Stimulated activated CD8-positive, alpha-beta memory T cell treated with anti-CD3 and anti-CD28 coated beads, Interleukin-15, amount 100 ng/mL, for 48 hours (primary cell): ENCODE measurements around the gene FOXP1.

Source experiments
- DNase-seq, 2 donors: peaks; one replicate each; pipeline ENCODE4 v3.0.0-alpha.2; 2020; ENCODE audit warnings: low read depth in 2 of 2

FOXP1 gene

DNA sequence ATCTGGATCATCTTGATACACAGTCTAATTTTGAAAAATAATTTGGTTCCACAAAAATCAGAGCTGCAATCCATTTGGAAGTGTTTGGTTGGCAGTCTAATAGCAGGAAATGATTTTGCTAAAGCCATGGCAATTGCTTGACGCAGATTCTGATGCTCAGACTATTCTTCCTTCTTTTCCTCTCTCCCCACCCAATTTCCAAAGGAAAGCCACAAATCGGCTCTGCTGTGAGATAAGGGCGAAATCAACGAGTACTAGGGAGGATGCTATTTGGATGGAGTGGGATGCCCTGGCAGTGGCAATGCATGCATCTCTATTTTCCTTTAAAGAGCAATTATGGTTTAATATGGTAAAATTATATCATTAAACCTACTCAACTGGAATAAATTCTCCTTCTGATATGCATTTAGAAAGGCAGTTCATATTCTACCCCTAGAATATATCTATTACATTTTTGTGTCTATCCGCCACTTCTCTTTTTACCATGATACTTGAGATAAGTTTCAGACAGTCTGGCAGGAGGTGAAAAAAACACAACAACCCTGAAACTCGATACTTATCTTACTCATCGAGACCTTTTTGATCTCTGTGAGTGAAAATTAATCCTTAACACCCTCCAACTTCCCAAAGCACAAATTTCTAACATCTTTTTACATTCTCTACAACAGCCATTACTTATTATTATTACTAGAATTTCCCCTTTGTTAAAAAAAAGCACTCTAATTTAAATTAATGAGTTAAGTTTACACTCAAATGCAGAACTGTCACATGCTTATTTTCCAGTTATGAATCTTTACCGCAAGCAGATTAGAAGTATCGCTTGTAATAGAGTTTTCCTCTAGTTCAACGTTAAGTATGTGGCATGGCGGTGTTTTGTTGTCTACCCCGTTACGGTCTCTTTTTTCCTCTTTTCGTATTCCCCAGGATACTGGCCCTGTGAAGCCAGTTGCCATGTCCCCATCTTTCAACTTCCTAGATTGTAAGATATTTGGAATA lies 433.3 kb downstream of the FOXP1 start:
- DNase-seq = no peak

DNA sequence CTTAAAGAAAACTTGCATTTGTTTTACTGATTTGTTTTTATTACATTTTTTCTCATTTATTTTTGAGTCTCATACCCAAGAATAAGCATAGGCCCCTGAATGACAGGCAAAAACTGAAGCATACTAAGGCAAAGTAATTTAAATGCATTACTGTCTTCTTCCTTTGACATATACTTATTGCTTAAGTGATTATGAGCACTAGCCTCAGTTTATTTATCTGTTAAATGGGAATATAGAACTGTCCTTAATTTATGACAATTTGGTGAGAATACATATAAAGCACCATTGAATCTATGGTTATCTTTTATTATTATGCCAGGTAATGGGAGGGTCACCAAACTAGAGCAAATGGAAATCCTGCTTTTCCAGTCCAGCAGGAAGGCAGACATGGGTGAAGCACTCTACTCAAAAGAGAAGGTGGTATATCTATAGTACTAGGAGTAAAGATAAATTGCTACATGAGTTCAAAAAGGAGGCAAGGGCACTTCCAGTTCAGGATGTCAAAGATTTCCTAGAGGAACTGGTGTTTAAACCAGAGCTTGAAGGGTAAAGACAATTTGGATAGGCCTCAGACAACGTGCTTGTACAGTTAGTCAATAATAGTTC lies 435.0 kb downstream of the FOXP1 start:
- no peak for DNase-seq

DNA sequence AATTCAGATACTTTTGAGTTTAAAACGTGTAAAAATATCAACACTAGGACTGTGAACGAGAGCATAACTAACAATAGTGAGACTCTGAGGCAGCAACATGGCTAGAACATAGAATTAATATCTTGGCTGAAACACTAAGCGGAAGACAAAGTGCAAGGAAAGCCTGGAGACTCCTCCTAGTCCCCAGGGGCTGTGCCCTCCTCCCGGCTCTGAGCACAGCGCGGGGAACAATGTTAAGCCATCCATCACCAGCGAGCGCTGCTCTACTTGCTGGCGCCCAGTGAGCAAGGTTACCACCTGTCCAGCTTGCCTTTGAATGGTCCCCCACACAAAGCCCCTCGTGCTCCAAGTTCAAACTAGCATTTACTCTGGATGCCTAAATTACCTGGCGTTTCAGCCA lies 436.9 kb downstream of the FOXP1 start:
- no peak for DNase-seq

DNA sequence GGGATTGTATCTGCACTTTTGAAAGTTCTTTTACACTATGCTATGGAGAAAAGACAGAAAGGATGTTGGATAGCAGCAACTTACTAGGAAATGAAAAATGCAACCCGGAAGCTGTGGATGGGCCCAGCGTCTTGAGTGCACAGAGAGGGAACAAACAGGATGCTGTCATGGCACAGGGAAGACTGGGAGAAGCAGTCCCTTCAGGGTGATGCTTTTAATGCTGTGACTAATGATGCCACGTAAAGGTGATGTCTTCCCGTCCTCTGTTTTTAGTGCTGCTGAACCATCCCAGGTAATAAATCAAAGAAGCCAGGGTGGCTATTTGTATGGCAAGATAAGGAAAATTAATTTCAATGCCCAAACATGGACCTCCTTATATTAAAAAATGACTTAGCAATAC lies 437.6 kb downstream of the FOXP1 start:
- no peak for DNase-seq

DNA sequence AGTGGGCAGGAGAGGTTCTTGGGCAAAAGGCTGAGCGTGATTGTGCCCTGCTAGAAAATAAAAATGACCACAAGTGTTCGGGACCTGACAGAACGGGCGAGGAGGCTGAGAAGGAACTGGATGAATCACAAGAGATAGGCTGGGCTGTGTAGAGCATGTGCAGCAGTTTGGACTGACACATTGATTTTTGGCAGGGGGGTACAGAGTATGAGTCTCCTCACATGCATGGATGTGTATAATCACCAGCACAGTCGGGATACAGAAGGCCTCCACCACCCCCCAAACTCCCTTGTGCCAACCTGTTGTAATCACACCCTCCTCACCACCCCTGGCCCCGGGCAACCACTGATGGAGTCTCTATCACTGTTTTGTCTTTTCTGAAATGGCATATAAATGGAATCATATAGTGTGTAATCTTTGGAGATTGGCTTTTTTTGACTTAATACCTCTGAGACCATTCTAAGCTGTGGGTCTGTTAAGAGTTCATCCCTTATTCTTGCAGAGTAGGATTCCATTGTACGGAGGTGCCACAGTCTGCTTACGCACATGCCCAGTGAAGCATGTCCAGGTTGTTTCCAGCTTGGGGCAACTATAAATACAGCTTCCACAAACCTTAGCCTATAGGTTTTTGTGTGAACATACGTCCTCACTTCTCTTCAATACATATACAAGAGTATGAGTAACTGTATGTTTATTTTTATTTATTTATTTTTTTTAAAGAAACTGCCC lies 438.8 kb downstream of the FOXP1 start:
- DNase-seq = no peak

DNA sequence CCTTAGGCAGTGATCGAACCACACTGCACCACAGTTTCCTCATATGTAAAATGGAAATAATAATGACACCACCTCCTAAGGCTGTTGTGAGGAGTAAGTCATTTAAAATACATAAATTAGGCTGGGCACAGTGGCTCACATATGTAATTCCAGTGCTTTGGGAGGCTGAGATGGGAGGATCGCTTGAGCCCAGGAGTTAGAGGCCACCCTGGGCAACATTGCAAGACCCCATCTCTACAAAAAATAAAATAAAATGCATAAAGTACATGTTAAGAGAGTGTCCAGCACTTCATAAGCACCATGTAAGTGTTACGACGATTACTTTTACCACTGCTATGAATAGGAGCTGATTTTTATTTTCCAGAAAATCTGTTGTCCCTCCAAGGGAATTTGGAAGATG lies 440.0 kb downstream of the FOXP1 start:
- DNase-seq = no peak

DNA sequence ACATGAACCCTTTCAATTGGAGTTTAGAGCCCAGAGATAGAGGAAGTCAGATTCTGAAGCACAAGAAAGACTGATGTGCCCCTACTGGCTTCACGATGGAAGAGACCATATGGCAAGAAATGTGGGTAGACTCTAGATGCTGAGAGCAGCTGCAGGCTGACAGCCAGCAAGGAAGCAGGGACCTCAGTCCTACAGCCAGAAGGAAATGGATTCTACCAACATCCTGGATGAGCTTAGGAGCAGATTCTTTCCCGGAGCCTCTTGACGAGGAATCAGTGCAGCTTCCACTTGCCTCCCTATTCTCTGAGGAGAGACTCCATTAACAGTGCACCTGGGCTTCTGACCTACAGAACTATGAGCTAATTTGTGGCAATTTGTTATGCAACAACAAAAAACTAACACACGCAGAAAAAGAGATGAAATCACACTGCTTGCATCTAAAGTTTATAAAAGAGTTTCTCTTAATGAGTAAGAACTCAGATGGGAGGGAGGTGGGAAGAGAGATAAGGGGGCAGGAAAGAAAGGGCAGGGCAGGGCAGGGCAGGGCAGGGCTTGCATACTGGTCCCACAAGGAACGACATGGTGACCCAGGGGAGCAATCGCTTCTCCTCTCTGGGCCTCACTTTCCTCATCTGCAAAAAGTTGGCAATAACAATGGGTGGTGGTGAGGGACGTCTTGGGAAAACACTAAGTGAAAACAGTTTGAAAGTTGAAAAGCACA lies 440.9 kb downstream of the FOXP1 start:
- DNase-seq = no peak

DNA sequence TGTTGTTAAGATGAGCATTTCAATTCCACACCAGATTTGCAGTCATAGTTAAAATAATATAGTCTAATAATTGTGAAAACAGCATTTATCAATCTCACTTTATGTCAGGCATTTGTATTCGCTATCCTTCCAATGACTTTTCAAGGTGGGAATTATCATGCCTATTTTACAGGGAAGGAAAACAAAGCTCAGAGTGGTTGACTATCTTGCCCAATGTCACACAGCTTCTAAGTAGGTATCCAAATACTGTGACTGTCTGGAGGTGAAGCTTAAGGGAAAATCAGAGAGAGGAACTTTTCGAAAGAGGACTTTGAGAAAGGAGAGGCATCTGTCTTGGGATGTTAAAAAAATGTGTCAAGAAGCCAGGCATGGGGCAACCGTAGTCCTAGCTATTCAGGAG lies 443.1 kb downstream of the FOXP1 start:
- no peak for DNase-seq

DNA sequence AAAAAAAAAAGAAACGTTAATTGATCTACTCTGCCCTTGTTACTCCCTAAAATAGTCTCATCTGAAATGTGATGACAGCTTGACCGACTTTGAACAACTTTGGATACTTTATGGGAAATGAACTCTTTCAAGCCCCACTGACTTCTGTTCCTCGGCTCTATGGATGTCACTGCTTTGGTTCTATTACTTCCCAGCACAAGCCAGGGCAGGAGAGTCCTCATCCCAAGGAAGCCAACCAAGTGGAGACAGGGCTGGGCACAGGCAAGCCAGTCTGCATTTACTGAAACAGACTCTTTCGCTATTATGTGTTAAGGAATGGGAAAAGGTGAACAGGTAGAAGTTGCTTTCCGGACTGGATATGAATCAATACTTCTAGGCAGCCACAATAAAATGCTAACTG lies 444.0 kb downstream of the FOXP1 start:
- no peak for DNase-seq

DNA sequence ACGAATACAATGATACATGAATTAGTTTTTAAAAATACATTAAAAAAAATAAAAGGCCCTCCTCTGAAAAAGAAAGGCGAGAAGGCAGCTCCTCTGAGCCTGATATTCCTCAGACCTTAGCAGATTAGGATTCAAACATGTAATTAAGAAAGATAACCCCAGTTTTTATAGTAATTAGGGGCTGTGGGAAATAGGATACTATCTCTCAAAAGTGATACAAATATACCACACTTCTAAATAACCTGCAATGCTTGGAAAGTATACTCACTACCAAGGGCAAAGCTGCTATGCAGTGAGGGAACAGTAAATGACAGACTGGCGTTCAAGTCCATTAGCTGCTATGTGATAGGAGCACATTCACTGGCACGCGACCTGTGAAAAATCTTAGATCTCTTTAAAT lies 445.1 kb downstream of the FOXP1 start:
- no peak for DNase-seq

DNA sequence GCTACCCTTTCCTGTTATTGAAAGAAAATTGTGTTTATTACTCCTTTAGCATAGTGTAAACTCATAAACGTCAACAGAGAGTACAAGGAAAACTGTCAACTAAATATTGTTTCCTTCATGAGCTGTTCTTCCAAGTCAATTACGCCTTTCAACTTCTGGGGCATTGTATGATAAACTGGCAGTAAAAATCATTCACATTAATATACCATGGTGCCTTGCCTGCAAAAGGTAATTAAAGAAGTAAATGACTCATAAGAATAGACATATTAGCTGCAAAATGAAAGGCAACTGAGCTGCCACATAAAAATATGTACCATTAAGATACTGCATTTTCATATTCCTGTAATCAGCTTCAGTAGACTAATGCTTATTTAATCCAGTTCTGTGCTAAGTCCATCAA lies 447.3 kb downstream of the FOXP1 start:
- DNase-seq = no peak

DNA sequence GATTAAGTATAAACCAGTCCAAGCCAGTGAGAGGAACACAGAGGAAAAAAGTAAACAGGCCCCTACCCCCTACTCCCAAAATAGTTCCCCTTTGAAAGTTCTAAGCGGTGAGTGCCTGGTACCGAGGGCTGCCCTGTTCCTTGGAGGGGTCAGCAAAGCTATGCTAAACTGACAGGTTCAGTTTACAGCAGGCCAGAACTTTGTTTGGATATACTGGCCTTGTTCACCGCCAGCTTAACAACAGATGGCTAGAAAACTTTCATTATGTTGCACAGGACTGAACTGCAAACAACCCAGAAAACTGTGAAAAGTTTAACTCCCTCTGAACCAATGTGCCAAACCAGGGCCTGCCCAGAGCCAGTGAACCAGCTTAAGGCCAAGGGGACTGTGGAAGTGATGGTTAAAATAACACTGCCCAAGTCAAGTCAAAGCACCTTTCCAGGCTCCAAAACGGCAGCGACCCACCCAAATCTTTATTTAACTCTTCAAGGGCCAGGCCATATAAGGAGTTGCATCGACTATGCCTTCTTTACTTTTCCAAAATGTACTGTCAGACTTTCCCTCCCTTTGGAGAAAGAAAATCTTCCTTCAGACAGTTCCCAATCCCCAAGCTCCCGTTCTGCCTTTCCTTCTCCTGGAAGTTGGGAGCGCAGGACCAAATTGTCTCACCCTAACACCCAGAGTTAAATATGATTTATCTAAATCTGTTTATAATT lies 448.0 kb downstream of the FOXP1 start:
- DNase-seq = no peak

DNA sequence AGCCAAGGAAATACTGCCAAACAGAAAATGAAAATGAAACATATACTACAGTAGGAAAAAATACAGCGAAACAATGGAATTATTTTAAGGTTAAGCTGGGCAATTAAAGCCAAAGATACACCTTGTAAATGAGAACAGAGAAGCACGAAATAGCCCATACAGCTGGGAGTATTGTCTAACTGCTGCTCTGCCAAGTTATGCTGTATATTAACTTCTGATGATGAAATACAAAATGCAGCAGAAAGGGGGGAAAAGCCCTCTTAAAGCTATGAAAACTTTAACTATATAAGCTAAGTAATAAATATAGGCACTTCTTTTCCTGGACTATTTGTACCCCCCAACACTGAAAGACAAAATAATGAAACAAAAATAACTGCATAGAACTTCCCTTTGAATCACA lies 449.0 kb downstream of the FOXP1 start:
- DNase-seq = no peak

DNA sequence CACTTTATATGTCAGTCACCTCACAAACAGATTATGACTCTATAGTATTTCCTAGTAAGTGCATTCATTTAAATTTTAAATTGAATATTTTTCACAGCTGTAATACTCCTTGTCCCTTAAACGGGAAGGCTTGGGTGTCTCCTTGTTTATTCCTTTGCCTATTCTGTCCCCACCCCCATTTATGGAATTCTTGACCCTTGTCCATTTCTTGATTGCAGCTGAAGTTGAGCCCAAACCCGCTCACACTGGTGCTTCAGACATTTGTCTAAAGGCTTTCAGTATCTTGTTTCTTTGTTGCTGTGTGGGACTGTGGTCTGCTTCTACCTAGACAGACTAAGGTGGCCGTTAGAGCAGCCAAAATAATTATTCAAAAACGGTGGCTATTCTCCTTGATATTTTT lies 449.7 kb downstream of the FOXP1 start:
- DNase-seq = no peak

DNA sequence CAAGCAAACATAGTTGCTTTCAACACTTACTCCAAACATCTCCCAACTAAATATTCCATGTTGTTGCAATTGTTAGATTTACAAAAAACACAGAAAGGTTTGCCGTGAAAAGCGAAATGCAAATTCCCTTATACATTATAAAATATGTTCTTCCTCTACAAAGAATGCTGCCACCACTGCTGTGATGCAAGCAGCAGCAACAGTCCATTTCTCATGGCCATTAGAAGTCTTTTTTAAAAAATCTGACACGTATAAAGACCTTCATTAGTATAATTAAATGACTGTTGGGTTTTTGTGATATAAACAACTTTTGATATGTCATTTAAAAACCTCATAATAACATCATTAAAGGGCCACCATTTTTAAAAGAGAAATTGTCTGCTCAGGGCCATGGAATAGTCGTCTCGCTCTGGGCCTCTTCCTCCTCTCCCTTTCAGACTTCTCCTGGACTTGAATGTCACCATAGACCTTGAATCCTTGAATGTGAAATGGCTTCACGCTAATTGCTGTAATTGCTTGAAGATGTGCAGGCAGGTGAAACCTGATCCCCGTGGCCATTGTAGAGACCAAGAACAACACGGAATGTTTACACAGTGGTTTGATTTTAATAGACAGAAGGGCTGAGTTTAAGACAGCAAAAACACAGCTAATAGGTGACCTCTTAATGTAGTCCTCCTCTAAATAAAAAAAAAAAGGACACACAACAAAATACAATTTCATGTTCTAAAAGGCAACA lies 450.4 kb downstream of the FOXP1 start:
- DNase-seq = no peak

DNA sequence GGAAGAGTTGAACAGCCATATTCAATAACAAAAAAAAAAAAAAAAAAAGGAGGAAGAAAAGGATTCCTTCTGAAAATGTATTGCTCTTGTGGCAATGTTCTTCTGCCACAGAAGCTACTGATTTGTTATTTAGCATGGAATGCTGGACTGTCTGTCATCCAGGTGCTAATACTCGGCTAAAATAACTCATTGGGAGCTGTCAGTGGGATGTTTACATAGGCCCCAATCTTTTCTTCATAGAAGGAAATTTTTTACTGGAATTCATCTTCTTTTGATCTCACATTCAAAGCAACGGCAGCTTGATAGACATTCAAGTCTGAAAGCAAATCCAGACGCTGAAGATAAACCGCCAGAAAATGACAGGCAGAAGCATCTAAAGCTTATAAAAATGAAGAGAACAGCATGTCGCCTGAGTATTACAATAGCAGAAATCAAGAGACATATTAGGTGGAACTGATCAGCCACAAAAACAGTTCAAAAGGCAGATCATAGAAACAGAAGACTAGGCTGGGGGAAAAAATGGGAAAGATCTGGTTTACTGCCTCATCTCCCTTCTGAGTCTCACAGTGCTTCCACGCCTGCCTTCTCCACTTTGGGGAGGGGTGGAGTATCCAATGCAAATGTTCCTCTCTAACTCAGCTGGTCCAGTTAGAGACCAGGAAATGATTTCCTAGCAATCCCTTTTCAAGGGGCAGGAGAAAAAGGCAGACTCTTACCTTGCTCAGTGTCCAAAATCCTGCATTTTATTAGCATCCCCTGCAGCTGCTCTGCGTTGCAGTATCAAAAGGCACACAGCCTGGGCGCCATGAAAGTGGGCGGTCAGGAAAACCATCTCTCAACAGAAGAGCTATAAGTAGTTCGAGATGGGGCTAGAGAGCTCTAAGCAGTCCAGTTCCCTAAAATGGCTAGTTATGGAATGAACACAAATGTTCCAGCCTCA lies 451.9 kb downstream of the FOXP1 start:
- DNase-seq = no peak

DNA sequence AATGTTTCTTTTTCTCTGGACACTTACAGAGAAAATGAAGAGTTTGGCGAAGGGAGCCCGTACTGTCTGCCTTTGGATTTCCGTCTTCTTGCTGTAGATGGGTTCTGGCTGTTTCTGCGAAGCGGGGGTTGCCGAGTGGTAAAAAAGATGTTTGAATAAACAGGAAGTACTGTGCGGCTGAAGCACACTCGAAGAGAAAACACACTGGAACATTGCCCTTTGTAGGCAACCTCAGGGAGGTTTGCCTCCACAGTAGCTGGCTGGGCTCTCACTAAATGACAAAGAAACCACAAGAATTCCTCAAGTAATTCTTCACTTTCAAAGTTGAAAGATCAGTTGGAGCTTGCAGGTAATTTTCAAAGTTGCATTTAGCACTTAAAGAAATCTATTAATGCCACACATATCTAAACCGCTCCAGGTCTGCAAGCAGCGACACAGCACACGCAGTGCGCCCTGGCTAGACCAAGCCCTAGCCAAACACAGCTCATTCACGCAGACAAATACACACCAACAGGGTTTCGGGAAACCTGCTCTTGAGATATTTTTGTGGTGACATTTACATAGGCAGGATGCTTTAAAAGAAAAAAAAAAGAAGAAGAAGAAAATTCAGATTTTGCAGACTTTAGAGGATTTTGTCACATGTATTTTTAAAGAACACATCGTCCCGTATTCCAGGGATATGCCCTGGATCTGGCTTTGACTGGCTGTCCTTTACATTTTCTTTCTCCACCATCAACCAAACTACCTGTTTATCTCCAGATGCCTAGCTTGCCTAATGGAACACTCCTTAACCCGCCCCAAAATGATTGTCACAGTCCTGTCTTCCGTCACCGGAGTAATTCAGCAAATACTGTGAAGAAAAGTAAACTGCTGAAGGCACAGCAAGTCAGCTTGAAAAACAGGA lies 452.8 kb downstream of the FOXP1 start:
- DNase-seq = peak; percentile 43 to 45
